K562 (cell line): ENCODE data around the gene ZBTB20. TPM values are rescaled to one million over a fixed set of nuclear protein-coding genes. Genes with fewer than 3 reads are reported as not detected.

ENCODE experiments used
- ATAC-seq: fragments of 200-7000 bp; cut with Tn5 transposase; 3 replicates; pipeline ENCODE4 v1.9.1; 2020; ENCODE audit warnings: moderate library complexity
- BruUV-seq: library from RNA; stranded (reverse); fragments of 400-500 nt; replicated peaks from 2 replicates; lab custom pipeline; 2021; lab: Mats Ljungman, UMichigan
- CTCF ChIA-PET: fragments of 300-600 bp; formaldehyde crosslinking; extraction: SDS; loops from one replicate; lab custom pipeline; 2021; ENCODE audit warnings: low intra/inter-chr PET ratio; lab: Yijun Ruan, JAX
- POLR2A ChIA-PET: fragments of 300-600, 350-650 bp; sonication (Branson Sonifier 250); formaldehyde crosslinking; extraction: SDS; loops from one replicate; lab custom pipeline; 2021; ENCODE audit warnings: antibody characterized with exemption, inconsistent platforms; lab: Yijun Ruan, JAX
- DNase-seq, 4 experiments: peaks; one replicate each; pipeline versions ENCODE4 v3.0.0 to v3.0.0-alpha.2; 2011 to 2018; ENCODE audit warnings: low spot score in 3 of 4, mixed read lengths in 3 of 4; ENCODE audit errors: extremely low read depth in 1 of 4
- FAIRE-seq: peaks from 2 replicates; lab custom pipeline; 2011; peaks lifted over from hg19 to GRCh38; lab: Jason Lieb, UNC
- H2AFZ ChIP-seq: 2 replicates; pipeline ENCODE4 v1.6.0; 2011; ENCODE audit warnings: low read depth, low read length, control low read depth, inconsistent platforms
- H3K27ac ChIP-seq: fragments of 200-600 bp; 3 replicates; pipeline ENCODE4 v1.8.0; 2011; ENCODE audit warnings: low read depth, mild to moderate bottlenecking, control low read depth, inconsistent platforms, low read length, moderate library complexity, mixed read lengths; ENCODE audit errors: extremely low read depth
- H3K27me3 ChIP-seq, 2 experiments: fragments of 300-600 bp in 1 of 2; 2 replicates in 1 of 2; 3 replicates in 1 of 2; pipeline versions ENCODE4 v1.6.0 to v1.8.0; 2011; ENCODE audit warnings: inconsistent platforms in 2 of 2, low read length in 2 of 2, mild to moderate bottlenecking in 1 of 2, mixed read lengths in 1 of 2, moderate library complexity in 1 of 2; ENCODE audit not compliant: control insufficient read depth in 2 of 2, insufficient read depth in 2 of 2
- H3K36me3 ChIP-seq: fragments of 300-600 bp; 3 replicates; pipeline ENCODE4 v1.8.0; 2011; ENCODE audit warnings: mild to moderate bottlenecking, low read length, inconsistent platforms; ENCODE audit not compliant: control insufficient read depth, insufficient read depth
- H3K4me1 ChIP-seq, 2 experiments: fragments of 200-600 bp in 1 of 2; replicated peaks in 1 of 2; 2 replicates in 1 of 2; 3 replicates in 1 of 2; pipeline versions ENCODE4 v1.5.1 to v1.8.0; 2011; ENCODE audit warnings: inconsistent platforms in 2 of 2, low read length in 2 of 2, mild to moderate bottlenecking in 1 of 2, mixed read lengths in 1 of 2, moderate library complexity in 1 of 2; ENCODE audit not compliant: control insufficient read depth in 2 of 2, insufficient read depth in 2 of 2
- H3K4me2 ChIP-seq: 2 replicates; pipeline ENCODE4 v1.6.1; 2011; ENCODE audit warnings: low read length, control low read depth, inconsistent platforms, mixed read lengths; ENCODE audit not compliant: insufficient read depth
- H3K4me3 ChIP-seq: fragments of 200-600 bp; sonication (generic), shearing (Covaris generic); 2 replicates; pipeline ENCODE4 v1.5.1; 2016; ENCODE audit warnings: control low read depth, inconsistent platforms
- H3K79me2 ChIP-seq: fragments of 200-600 bp; 3 replicates; pipeline ENCODE4 v1.8.0; 2011; ENCODE audit warnings: low read length, inconsistent platforms; ENCODE audit not compliant: control insufficient read depth, insufficient read depth
- H3K9ac ChIP-seq, 2 experiments: 2 replicates each; pipeline versions ENCODE4 v1.6.0 to v1.6.1; 2011; ENCODE audit warnings: low read depth in 2 of 2, low read length in 2 of 2, control low read depth in 1 of 2, inconsistent platforms in 1 of 2, mild to moderate bottlenecking in 1 of 2, mixed read lengths in 1 of 2; ENCODE audit not compliant: insufficient read depth in 1 of 2
- H3K9me1 ChIP-seq: one replicate; pipeline ENCODE4 v1.6.0; 2011; ENCODE audit warnings: inconsistent platforms, mild to moderate bottlenecking, low read length, moderate library complexity; ENCODE audit not compliant: control insufficient read depth, insufficient read depth
- H3K9me3 ChIP-seq: replicated peaks from 2 replicates; pipeline ENCODE4 v1.5.1; 2011; ENCODE audit warnings: low read depth, low read length, inconsistent platforms; ENCODE audit not compliant: control insufficient read depth, insufficient read depth
- H4K20me1 ChIP-seq: replicated peaks from 2 replicates; pipeline ENCODE4 v1.6.1; 2011; ENCODE audit warnings: low read length, inconsistent platforms, mixed read lengths; ENCODE audit not compliant: control insufficient read depth, insufficient read depth
- BDP1 ChIP-seq: IDR thresholded peaks from 3 replicates; pipeline ENCODE4 v1.6.1; 2011; ENCODE audit not compliant: insufficient read length, insufficient read depth
- CTCF ChIP-seq, 3 experiments: IDR thresholded peaks in 2 of 3; conservative IDR thresholded peaks in 1 of 3; 2 replicates each; pipeline ENCODE4 v1.5.1; 2011 to 2012; ENCODE audit warnings: low read length in 3 of 3, mild to moderate bottlenecking in 3 of 3, control low read depth in 2 of 3, improper control_type of control experiment in 1 of 3, inconsistent platforms in 1 of 3, low read depth in 1 of 3, mixed read lengths in 1 of 3, moderate library complexity in 1 of 3; ENCODE audit not compliant: insufficient read depth in 2 of 3
- E2F8 ChIP-seq: fragments of 450-650 bp; IDR thresholded peaks from 2 replicates; pipeline ENCODE4 v1.7.1; 2018; ENCODE audit warnings: mild to moderate bottlenecking, low read depth; ENCODE audit not compliant: partially characterized antibody
- FOXK1 ChIP-seq: sonication (generic); formaldehyde crosslinking; IDR thresholded peaks from 2 replicates; pipeline ENCODE4 v1.8.0; 2022; ENCODE audit warnings: missing genetic modification reagents, mild to moderate bottlenecking, borderline replicate concordance
- HEY1 ChIP-seq: fragments of 250-450 bp; sonication (Bioruptor Pico); IDR thresholded peaks from 2 replicates; pipeline ENCODE4 v1.5.0; 2020; ENCODE audit warnings: mild to moderate bottlenecking, moderate library complexity, borderline replicate concordance
- IRF1 ChIP-seq: sonication (generic); formaldehyde crosslinking; IDR thresholded peaks from 2 replicates; pipeline ENCODE4 v1.8.0; 2022; ENCODE audit warnings: missing genetic modification reagents, mild to moderate bottlenecking, borderline replicate concordance
- MEF2A ChIP-seq: IDR thresholded peaks from 2 replicates; pipeline ENCODE4 v1.6.1; 2011; ENCODE audit warnings: low read depth, mild to moderate bottlenecking, low read length, moderate library complexity; ENCODE audit not compliant: control insufficient read depth
- RAD51 ChIP-seq: fragments of 450-650 bp; IDR thresholded peaks from 2 replicates; pipeline ENCODE4 v1.7.1; 2016; ENCODE audit warnings: low read depth, mild to moderate bottlenecking, borderline replicate concordance
- ZMIZ1 ChIP-seq, 2 experiments: fragments of 150-350 bp in 1 of 2; IDR thresholded peaks; 2 replicates each; pipeline ENCODE4 v1.6.1; 2012 to 2016; ENCODE audit warnings: low read depth in 2 of 2, low read length in 2 of 2, mild to moderate bottlenecking in 1 of 2, moderate library complexity in 1 of 2
- WGBS: fragments of 100-300 bp; shearing (Covaris generic); methylation state at CpG from one replicate; pipeline ENCODE4 v1.1.6; 2016; ENCODE audit warnings: low coverage, mixed read lengths; ENCODE audit not compliant: insufficient coverage; ENCODE audit errors: missing lambda C conversion rate; 5-methylcytosine and 5-hydroxymethylcytosine counted together
- in situ Hi-C: fragments of 300-500 bp; cut with MboI; formaldehyde crosslinking; loops from 4 replicates; pipeline ENCODE4 v1.15.0; 2018; ENCODE audit warnings: inconsistent platforms, mixed read lengths
- intact Hi-C: fragments of 100-400 bp; cut with micrococcal nuclease; formaldehyde crosslinking; loops from 2 replicates; pipeline ENCODE4 v1.14.2; 2022
- polyA plus RNA-seq, 8 experiments: library from polyadenylated mRNA; depleted of rRNA in 4 of 8; stranded (reverse) in 5 of 8; unstranded in 3 of 8; fragments of >200 nt; fragmentation: Nextera tagmentation in 2 of 8; fragmentation: Illumina TruSeq in 1 of 8; extraction: Ambion mirVana in 2 of 8; extraction: Trizol in 1 of 8; gene quantifications; 2 replicates each; pipeline versions ENCODE4 v1.2.1 to v1.2.3, GENCODE V29; 2011 to 2014; ENCODE audit warnings: inconsistent platforms in 1 of 8, missing spikeins in 1 of 8
- total RNA-seq, 7 experiments: library from RNA; depleted of rRNA in 6 of 7; stranded (reverse); fragments of >200 nt in 6 of 7; fragmentation: Illumina TruSeq in 2 of 7; extraction: Trizol in 2 of 7; gene quantifications; 2 replicates each; pipeline versions ENCODE4 v1.2.1 to v1.2.3, GENCODE V29; 2011 to 2021; ENCODE audit warnings: low replicate concordance in 1 of 7

The ZBTB20 gene
- total and polyA plus RNA-seq, 9 of the 15 experiments (the other 6 are each of a cell fraction or from before 2014, with no cell fraction given), result 0.17 to 1.7 (median 0.45) TPM

GRCh38 chr3:114528517-114528916 is 618.6 kb downstream of the ZBTB20 start (continued):
- no peak for TF ChIP-seq IRF1 (CRISPR knock-in tag)
- no peak for TF ChIP-seq E2F8

GRCh38 chr3:114527036-114527644 is 619.9 kb downstream of the ZBTB20 start:
- POLR2A ChIA-PET, result no interaction called here
- 0% methylated on average over 1 of the region's 1 CpG for WGBS
- no peak for ATAC-seq
- TF ChIP-seq FOXK1, result no peak
- TF ChIP-seq HEY1 (CRISPR knock-in tag), result no peak
- no peak for TF ChIP-seq BDP1
- no peak for TF ChIP-seq ZMIZ1 (IDR thresholded peaks at IDR 0.05; ENCODE audit: low read depth in 2 of 2, low read length in 2 of 2)
- no peak for TF ChIP-seq RAD51
- peak; percentile 15 to 33 (median 23); a peak in 3 of 6 replicates for TF ChIP-seq CTCF (IDR thresholded peaks at IDR 0.05 in 2 of 3, conservative IDR thresholded peaks at IDR 0.05 in 1 of 3; ENCODE audit: insufficient read depth in 2 of 3, low read depth in 1 of 3, low read length in 3 of 3)
- no peak for TF ChIP-seq MEF2A

More at GRCh38 chr3:114527036-114527644, 619.9 kb downstream of the ZBTB20 start:
- Histone ChIP-seq H2AFZ (no peak overlapping the region), H3K27me3 (no peaks in the 10 kb centered on the region), H3K79me2 (no peaks in the 10 kb centered on the region), H3K4me3 (no peak overlapping the region), H3K36me3 (no peaks in the 10 kb centered on the region), H3K9me1 (no peaks in the 10 kb centered on the region), H4K20me1 (no peaks in the 10 kb centered on the region), H3K4me1 (no peaks in the 10 kb centered on the region), H3K9ac (no peak overlapping the region), H3K27ac (no peak overlapping the region), H3K9me3 (no peaks in the 10 kb centered on the region), H3K4me2 (no peak overlapping the region)
- in situ Hi-C loops (no loop called here), intact Hi-C loops (no loop called here)
- peak in 2 of 4 experiments; percentile 2 to 7 for DNase-seq
- FAIRE-seq, result no peak
- BruUV-seq, result no TSS peak
- CTCF ChIA-PET, result no interaction called here
